Stomach (tissue), 9 donors: ENCODE data around the gene ELANE. TPM values are rescaled to one million over a fixed set of nuclear protein-coding genes. Genes with fewer than 3 reads are reported as not detected.

ENCODE experiments used
- DNase-seq, 2 donors: peaks; one replicate each; pipeline versions ENCODE4 v3.0.0 to v3.0.0-alpha.2; 2013 to 2019
- H3K27ac ChIP-seq, 5 donors: fragments of 200-600 bp in 4 of 5; sonication (generic) in 4 of 5; one replicate each; pipeline ENCODE4 v1.5.1; 2013 to 2019; ENCODE audit warnings: mild to moderate bottlenecking in 1 of 5, moderate library complexity in 1 of 5
- H3K27me3 ChIP-seq, 3 donors: fragments of 200-600 bp; sonication (generic); one replicate each; pipeline ENCODE4 v1.5.1; 2017 to 2019; ENCODE audit warnings: mixed run types in 1 of 3
- H3K36me3 ChIP-seq, 4 donors: fragments of 200-600 bp; sonication (generic); 1 replicate in 3 of 4; 2 replicates in 1 of 4; pipeline ENCODE4 v1.5.1; 2016 to 2019
- H3K4me1 ChIP-seq, 4 donors: fragments of 200-600 bp; sonication (generic); one replicate each; pipeline ENCODE4 v1.5.1; 2016 to 2019
- H3K4me3 ChIP-seq, 4 donors: fragments of 200-600 bp; sonication (generic) in 3 of 4; one replicate each; pipeline ENCODE4 v1.5.1; 2016 to 2019; ENCODE audit warnings: mild to moderate bottlenecking in 1 of 4
- H3K9me3 ChIP-seq, 4 donors: fragments of 200-600 bp; sonication (generic); one replicate each; pipeline ENCODE4 v1.5.1; 2016 to 2019
- EP300 ChIP-seq: sonication (generic); formaldehyde crosslinking; IDR thresholded peaks from one replicate; pipeline ENCODE4 v1.6.1; 2017; ENCODE audit warnings: antibody characterized with exemption
- POLR2A ChIP-seq, 4 donors: fragments of 450-650 bp; IDR thresholded peaks; one replicate each; pipeline ENCODE4 v1.6.1; 2016; ENCODE audit warnings: antibody characterized with exemption in 4 of 4, control low read depth in 2 of 4, mild to moderate bottlenecking in 1 of 4, moderate library complexity in 1 of 4
- POLR2AphosphoS5 ChIP-seq, 3 donors: sonication (generic); formaldehyde crosslinking; IDR thresholded peaks; one replicate each; pipeline ENCODE4 v1.6.1; 2016; ENCODE audit warnings: antibody characterized with exemption in 3 of 3
- WGBS, 5 donors: extraction: QIAGEN DNeasy Blood & Tissue Kit in 3 of 5; methylation state at CpG; one replicate each; pipeline versions ENCODE4 v1.1.5 to v1.1.7; 2013 to 2018; 5-methylcytosine and 5-hydroxymethylcytosine counted together
- intact Hi-C: fragments of 100-400 bp; cut with DNase I; formaldehyde crosslinking; loops from one replicate; pipeline ENCODE4 v1.15.1; 2023; ENCODE audit warnings: low total_unique reads
- polyA plus RNA-seq, 3 donors: library from polyadenylated mRNA; stranded (reverse); fragments of 200-250 nt; gene quantifications; one replicate each; pipeline ENCODE4 v1.2.3, GENCODE V29; 2013
- total RNA-seq, 5 donors: library from RNA; depleted of rRNA; stranded (reverse); fragments of >200 nt; gene quantifications; one replicate each; pipeline versions ENCODE4 v1.1.0 to v1.2.3, GENCODE V29; 2014 to 2016
- TF ChIP-seq, protein P1 (sequence below), 7 experiments: fragments of 450-650 bp in 4 of 7; fragments of 200-600 bp in 3 of 7; sonication (generic) in 3 of 7; IDR thresholded peaks; one replicate each; pipeline ENCODE4 v1.5.1; 2016 to 2019; ENCODE audit warnings: antibody characterized with exemption in 7 of 7, control low read depth in 2 of 7, mild to moderate bottlenecking in 1 of 7
- donor health status: healthy with polysubstance abuse.
- donor health status: Bipolar disorder and iron deficiency.
- donor health status: healthy.

Gene ELANE
- total and polyA plus RNA-seq, 8 donors: 1.1 to 10.5 (median 3.2) TPM; not detected in 4

- Histone ChIP-seq H3K9me3 (no peaks in the 10 kb centered on the region), H3K27me3 (no peaks in the 10 kb centered on the region), H3K36me3 (peaks cover 68 to 78% (median 76%) of the 10 kb centered on the region in 4 donors), H3K27ac (no peak overlapping the region), H3K4me3 (no peak overlapping the region), H3K4me1 (peaks cover 0 to 6% (median 0%) of the 10 kb centered on the region in 4 donors)
- WGBS, 5 donors: 78 to 82% (median 81%) methylated on average over 16 to 25 of the region's 25 CpGs
- DNase-seq: no peak
- intact Hi-C loops: no loop called here
- TF ChIP-seq EP300 (no peak), POLR2A (IDR thresholded peaks at IDR 0.05) (no peak), POLR2AphosphoS5 (IDR thresholded peaks at IDR 0.05) (no peak)
- TF ChIP-seq, protein P1, sequence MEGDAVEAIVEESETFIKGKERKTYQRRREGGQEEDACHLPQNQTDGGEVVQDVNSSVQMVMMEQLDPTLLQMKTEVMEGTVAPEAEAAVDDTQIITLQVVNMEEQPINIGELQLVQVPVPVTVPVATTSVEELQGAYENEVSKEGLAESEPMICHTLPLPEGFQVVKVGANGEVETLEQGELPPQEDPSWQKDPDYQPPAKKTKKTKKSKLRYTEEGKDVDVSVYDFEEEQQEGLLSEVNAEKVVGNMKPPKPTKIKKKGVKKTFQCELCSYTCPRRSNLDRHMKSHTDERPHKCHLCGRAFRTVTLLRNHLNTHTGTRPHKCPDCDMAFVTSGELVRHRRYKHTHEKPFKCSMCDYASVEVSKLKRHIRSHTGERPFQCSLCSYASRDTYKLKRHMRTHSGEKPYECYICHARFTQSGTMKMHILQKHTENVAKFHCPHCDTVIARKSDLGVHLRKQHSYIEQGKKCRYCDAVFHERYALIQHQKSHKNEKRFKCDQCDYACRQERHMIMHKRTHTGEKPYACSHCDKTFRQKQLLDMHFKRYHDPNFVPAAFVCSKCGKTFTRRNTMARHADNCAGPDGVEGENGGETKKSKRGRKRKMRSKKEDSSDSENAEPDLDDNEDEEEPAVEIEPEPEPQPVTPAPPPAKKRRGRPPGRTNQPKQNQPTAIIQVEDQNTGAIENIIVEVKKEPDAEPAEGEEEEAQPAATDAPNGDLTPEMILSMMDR (IDR thresholded peaks at IDR 0.05): no peak
Observed at GRCh38 chr19:810883-811489, 41.1 kb upstream of the ELANE start.

GRCh38 chr19:811506-812048 is 40.5 kb upstream of the ELANE start:
- 86 to 94% (median 91%) methylated on average over 20 of the region's 20 CpGs for WGBS, 5 donors
- intact Hi-C loops: no loop called here
- Histone ChIP-seq H3K4me1 (peaks cover 0 to 6% (median 0%) of the 10 kb centered on the region in 4 donors), H3K4me3 (no peak overlapping the region), H3K27me3 (no peaks in the 10 kb centered on the region), H3K27ac (no peak overlapping the region), H3K36me3 (peaks cover 62 to 72% (median 70%) of the 10 kb centered on the region in 4 donors), H3K9me3 (no peaks in the 10 kb centered on the region)
- TF ChIP-seq, protein P1 (IDR thresholded peaks at IDR 0.05): no peak
- no peak for TF ChIP-seq POLR2AphosphoS5 (IDR thresholded peaks at IDR 0.05)
- TF ChIP-seq POLR2A (IDR thresholded peaks at IDR 0.05): no peak
- TF ChIP-seq EP300: no peak
- no peak for DNase-seq

DNA sequence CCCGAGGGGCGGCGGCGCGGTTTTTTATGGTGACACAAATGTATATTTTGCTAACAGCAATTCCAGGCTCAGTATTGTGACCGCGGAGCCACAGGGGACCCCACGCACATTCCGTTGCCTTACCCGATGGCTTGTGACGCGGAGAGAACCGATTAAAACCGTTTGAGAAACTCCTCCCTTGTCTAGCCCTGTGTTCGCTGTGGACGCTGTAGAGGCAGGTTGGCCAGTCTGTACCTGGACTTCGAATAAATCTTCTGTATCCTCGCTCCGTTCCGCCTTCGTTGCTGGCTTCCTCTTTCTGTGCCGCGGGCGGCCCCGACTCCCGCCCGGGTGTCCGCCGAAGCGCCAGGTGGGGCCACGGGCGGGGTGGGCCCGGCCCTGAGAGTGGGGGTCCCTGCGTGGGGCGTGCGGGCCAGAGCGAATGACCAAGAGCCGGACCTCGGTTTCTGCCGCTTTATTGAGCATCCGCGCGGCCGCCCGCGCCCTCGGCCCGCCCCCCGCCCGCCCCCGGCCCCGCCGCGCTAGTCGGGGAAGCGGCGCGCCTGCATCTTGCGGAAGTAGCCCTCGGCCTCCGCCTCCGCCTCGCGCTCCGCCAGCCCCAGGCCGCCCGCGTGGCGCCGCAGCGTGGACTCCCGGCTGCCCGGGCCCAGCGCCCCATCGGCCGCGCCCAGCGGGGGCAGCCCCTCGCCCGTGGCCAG is 39.9 kb upstream of the ELANE start:
- WGBS, 5 donors: 88 to 94% (median 90%) methylated on average over 45 to 80 of the region's 80 CpGs
- peaks cover 56 to 66% (median 64%) of the 10 kb centered on the region in 4 donors for H3K36me3 ChIP-seq
- no peak overlapping the region for H3K4me3 ChIP-seq
- TF ChIP-seq, protein P1 (IDR thresholded peaks at IDR 0.05): no peak
- TF ChIP-seq EP300: no peak
- TF ChIP-seq POLR2A (IDR thresholded peaks at IDR 0.05): no peak
- no peak for TF ChIP-seq POLR2AphosphoS5 (IDR thresholded peaks at IDR 0.05)
- peaks cover 0 to 1% (median 0%) of the 10 kb centered on the region in 4 donors for H3K4me1 ChIP-seq
- DNase-seq: no peak
- H3K9me3 ChIP-seq: no peaks in the 10 kb centered on the region
- intact Hi-C loops: no loop called here
- no peak overlapping the region for H3K27ac ChIP-seq
- H3K27me3 ChIP-seq: no peaks in the 10 kb centered on the region

GRCh38 chr19:812747-813218 is 39.3 kb upstream of the ELANE start:
- no peak for TF ChIP-seq POLR2A (IDR thresholded peaks at IDR 0.05)
- no peak for TF ChIP-seq EP300
- TF ChIP-seq POLR2AphosphoS5 (IDR thresholded peaks at IDR 0.05): no peak
- TF ChIP-seq, protein P1 (IDR thresholded peaks at IDR 0.05): no peak
- no peak overlapping the region for H3K27ac ChIP-seq
- H3K9me3 ChIP-seq: no peaks in the 10 kb centered on the region
- peaks cover 50 to 60% (median 58%) of the 10 kb centered on the region in 4 donors for H3K36me3 ChIP-seq
- DNase-seq: no peak
- H3K4me3 ChIP-seq: no peak overlapping the region
- intact Hi-C loops: no loop called here
- H3K27me3 ChIP-seq: no peaks in the 10 kb centered on the region
- no peaks in the 10 kb centered on the region for H3K4me1 ChIP-seq
- 89 to 95% (median 94%) methylated on average over 41 to 72 of the region's 72 CpGs for WGBS, 5 donors
